Type B pancreatic cell (in vitro differentiated cells): ENCODE results near the gene PNP. TPM values are rescaled to one million over a fixed set of nuclear protein-coding genes. Genes with fewer than 3 reads are reported as not detected.
A peak's percentile ranks its signal among the peaks of the same experiment; 100 is the strongest.

Experiments used
- DNase-seq: peaks from one replicate; pipeline ENCODE4 v3.0.0; 2021; ENCODE audit warnings: mixed read lengths; ENCODE audit not compliant: unreplicated experiment; ENCODE audit errors: extremely low spot score
- H3K27ac Mint-ChIP-seq: 2 replicates; pipeline ENCODE4 v1.8.0; 2021; ENCODE audit warnings: mild to moderate bottlenecking, mixed read lengths
- H3K27me3 Mint-ChIP-seq: 2 replicates; pipeline ENCODE4 v1.8.0; 2021; ENCODE audit warnings: mixed read lengths
- H3K36me3 Mint-ChIP-seq: 2 replicates; pipeline ENCODE4 v1.8.0; 2021; ENCODE audit warnings: mixed read lengths
- H3K4me1 Mint-ChIP-seq: one replicate; pipeline ENCODE4 v1.8.0; 2021; ENCODE audit warnings: mixed read lengths; ENCODE audit not compliant: unreplicated experiment
- H3K4me3 Mint-ChIP-seq: 2 replicates; pipeline ENCODE4 v1.8.0; 2021; ENCODE audit warnings: mild to moderate bottlenecking, mixed read lengths
- H3K9me3 Mint-ChIP-seq: 2 replicates; pipeline ENCODE4 v1.8.0; 2021; ENCODE audit warnings: mixed read lengths
- CTCF ChIP-seq: fragments of 200-600 bp; sonication (generic); conservative IDR thresholded peaks from 2 replicates; pipeline ENCODE4 v1.5.0; 2021; ENCODE audit warnings: antibody characterized with exemption, mild to moderate bottlenecking
- total RNA-seq: library from RNA; stranded (reverse); gene quantifications from 2 replicates; pipeline ENCODE4 v1.2.1, GENCODE V29; 2021; ENCODE audit warnings: low replicate concordance

Gene PNP
- total RNA-seq, 1 donor from 2014 or later = 36.9 TPM

- Mint-ChIP-seq H3K9me3 (no peaks in the 10 kb centered on the region), H3K27me3 (peaks cover 5% of the 10 kb centered on the region), H3K4me1 (peaks cover 7% of the 10 kb centered on the region), H3K36me3 (no peaks in the 10 kb centered on the region), H3K27ac (peak overlapping the region; percentile 17), H3K4me3 (peak overlapping the region; percentile 2)
- TF ChIP-seq CTCF = no peak
- no peak for DNase-seq
Observed at GRCh38 chr14:20427231-20428009, 41.8 kb upstream of the PNP start.

GRCh38 chr14:20428010-20428365 lies 41.2 kb upstream of the PNP start:
- no peak for TF ChIP-seq CTCF
- H3K9me3 Mint-ChIP-seq = no peaks in the 10 kb centered on the region
- H3K4me1 Mint-ChIP-seq = peaks cover 7% of the 10 kb centered on the region
- DNase-seq = no peak
- peaks cover 5% of the 10 kb centered on the region for H3K27me3 Mint-ChIP-seq
- H3K27ac Mint-ChIP-seq = peak overlapping the region; percentile 17
- H3K36me3 Mint-ChIP-seq = no peaks in the 10 kb centered on the region
- no peak overlapping the region for H3K4me3 Mint-ChIP-seq

GRCh38 chr14:20428802-20429201 lies 40.4 kb upstream of the PNP start:
- no peak for DNase-seq
- Mint-ChIP-seq H3K27ac (no peak overlapping the region), H3K9me3 (no peaks in the 10 kb centered on the region), H3K4me3 (no peak overlapping the region), H3K4me1 (peaks cover 7% of the 10 kb centered on the region), H3K27me3 (peaks cover 5% of the 10 kb centered on the region), H3K36me3 (no peaks in the 10 kb centered on the region)
- no peak for TF ChIP-seq CTCF

- Mint-ChIP-seq H3K27ac (no peak overlapping the region), H3K9me3 (no peaks in the 10 kb centered on the region), H3K4me3 (no peak overlapping the region), H3K4me1 (peaks cover 7% of the 10 kb centered on the region), H3K36me3 (no peaks in the 10 kb centered on the region), H3K27me3 (no peaks in the 10 kb centered on the region)
- DNase-seq = no peak
- no peak for TF ChIP-seq CTCF
Observed at GRCh38 chr14:20429801-20430669, 39.2 kb upstream of the PNP start.

- H3K4me3 Mint-ChIP-seq = no peak overlapping the region
- H3K36me3 Mint-ChIP-seq = no peaks in the 10 kb centered on the region
- no peak overlapping the region for H3K27ac Mint-ChIP-seq
- H3K9me3 Mint-ChIP-seq = no peaks in the 10 kb centered on the region
- H3K4me1 Mint-ChIP-seq = no peaks in the 10 kb centered on the region
- peaks cover 13% of the 10 kb centered on the region for H3K27me3 Mint-ChIP-seq
- TF ChIP-seq CTCF = no peak
- no peak for DNase-seq
Observed at GRCh38 chr14:20434701-20435581, 34.3 kb upstream of the PNP start.
